ENCODE data around the gene DENND4C.

GRCh38 chr9:19385786-19386501 is 155.5 kb downstream of the DENND4C start:
- no peak for TF ChIP-seq CTCF (IDR thresholded peaks at IDR 0.05)
- no peak for TF ChIP-seq POLR2A (IDR thresholded peaks at IDR 0.05)
- TF ChIP-seq POLR2AphosphoS5 (IDR thresholded peaks at IDR 0.05; ENCODE audit: insufficient read depth in 1 of 2, low read depth in 1 of 2) = no peak

Data from vagina (tissue), 2 donors.